D721Med (cell line): ENCODE data around the gene GRK5.

Source experiments
- DNase-seq: peaks from one replicate; pipeline ENCODE4 v3.0.0; 2011; ENCODE audit warnings: low spot score; ENCODE audit not compliant: insufficient read length
- FAIRE-seq: peaks from 2 replicates; lab custom pipeline; 2011; peaks lifted over from hg19 to GRCh38; lab: Jason Lieb, UNC
- TF ChIP-seq, protein P1 (sequence below): IDR thresholded peaks from 2 replicates; pipeline ENCODE4 v1.5.1; 2012; ENCODE audit warnings: mild to moderate bottlenecking, control low read depth; ENCODE audit not compliant: insufficient read depth; ENCODE audit errors: missing control alignments

GRK5 gene

DNA sequence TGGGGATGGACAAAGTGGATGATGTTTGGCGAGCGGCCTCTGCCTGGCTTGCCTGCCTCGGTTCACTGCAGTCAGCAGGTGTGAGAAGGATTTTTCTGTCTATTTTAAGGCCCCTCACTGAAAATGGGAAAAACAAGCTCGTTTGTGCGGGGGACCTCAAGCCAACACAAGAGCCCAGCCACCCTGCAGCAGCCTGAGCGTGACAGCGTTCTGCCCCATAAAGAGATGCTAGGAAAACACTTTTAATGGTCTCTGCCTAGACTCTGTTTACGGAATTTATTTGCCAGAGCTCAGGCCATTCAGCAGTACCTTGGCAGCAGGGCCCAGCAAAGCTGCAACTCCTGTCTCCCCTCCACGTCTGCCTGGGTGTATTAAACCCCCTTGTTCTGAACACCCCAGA lies 131.7 kb downstream of the GRK5 start:
- DNase-seq (no peak), FAIRE-seq (no peak)

DNA sequence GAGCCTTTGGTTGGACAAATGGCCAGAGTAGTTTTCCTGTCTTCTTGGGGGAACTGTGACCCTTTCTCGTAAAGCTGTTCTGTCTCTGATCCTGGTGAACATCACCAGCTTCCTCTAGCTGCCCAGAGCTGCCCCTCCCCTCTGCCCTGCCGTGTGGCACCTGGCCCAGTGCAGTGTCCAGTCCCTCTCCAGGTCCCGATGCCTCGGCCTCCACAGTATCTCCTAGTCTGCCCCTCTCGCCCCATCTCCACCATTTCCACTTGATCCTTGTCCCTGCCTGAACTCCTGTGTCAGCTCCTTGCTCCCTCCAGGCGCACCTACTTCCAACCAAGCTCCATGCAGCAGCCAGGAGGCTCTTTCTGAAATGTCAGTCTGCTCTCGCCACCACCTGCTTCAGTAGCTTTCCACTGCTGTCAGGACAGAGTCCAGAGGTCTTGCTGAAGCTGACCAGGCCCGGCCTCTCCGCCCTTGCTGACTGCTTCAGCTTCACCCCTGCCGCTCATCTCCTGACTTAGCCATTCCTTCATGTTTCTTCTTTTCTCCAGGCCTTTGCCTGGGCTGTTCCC lies 133.6 kb downstream of the GRK5 start:
- TF ChIP-seq, protein P1, sequence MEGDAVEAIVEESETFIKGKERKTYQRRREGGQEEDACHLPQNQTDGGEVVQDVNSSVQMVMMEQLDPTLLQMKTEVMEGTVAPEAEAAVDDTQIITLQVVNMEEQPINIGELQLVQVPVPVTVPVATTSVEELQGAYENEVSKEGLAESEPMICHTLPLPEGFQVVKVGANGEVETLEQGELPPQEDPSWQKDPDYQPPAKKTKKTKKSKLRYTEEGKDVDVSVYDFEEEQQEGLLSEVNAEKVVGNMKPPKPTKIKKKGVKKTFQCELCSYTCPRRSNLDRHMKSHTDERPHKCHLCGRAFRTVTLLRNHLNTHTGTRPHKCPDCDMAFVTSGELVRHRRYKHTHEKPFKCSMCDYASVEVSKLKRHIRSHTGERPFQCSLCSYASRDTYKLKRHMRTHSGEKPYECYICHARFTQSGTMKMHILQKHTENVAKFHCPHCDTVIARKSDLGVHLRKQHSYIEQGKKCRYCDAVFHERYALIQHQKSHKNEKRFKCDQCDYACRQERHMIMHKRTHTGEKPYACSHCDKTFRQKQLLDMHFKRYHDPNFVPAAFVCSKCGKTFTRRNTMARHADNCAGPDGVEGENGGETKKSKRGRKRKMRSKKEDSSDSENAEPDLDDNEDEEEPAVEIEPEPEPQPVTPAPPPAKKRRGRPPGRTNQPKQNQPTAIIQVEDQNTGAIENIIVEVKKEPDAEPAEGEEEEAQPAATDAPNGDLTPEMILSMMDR, result no peak
- FAIRE-seq (no peak), DNase-seq (no peak)

More for the DNA sequence above, 131.7 kb downstream of the GRK5 start:
- TF ChIP-seq, protein P1, result no peak

DNA sequence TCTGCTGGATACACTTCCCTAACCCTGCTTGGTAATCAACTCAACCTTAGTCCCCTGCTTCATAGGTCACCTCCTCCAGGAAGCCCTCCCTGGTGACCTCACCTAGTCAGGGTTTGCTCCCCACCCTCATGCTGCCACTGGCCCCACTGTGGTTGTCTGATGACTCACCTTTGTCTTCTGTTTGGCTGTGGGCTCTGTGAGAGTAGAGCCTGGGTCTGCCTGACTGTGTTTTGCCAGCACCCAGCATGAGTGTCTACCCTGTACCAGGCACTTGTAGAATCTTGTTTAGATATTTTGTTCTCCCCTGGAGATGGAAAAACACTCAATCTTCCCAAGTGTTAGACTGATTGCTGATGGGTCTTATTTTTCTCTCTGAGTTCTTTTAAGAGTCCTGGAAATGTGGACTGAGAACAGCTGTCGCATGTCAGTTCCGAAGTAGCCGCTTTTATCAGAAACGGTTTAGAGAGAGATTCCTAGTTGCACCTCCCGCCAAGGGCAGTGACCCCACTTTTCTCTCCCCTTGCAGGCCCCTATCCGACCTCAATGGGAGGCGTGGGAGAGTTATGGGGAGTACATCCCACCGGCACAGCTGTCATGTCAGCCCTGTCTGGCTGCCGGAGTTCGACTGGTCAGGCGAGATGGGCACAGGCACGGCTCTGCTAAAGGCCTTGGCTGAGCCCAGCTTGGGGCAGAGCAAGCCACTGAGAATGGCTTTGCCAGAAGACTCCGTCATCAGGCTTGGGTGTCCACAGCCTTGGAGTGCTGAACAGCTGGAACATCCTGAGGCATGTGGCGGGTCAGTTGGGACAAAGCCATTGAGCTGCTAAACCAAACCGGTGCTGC lies 134.3 kb downstream of the GRK5 start:
- TF ChIP-seq, protein P1, result no peak
- no peak for DNase-seq

DNA sequence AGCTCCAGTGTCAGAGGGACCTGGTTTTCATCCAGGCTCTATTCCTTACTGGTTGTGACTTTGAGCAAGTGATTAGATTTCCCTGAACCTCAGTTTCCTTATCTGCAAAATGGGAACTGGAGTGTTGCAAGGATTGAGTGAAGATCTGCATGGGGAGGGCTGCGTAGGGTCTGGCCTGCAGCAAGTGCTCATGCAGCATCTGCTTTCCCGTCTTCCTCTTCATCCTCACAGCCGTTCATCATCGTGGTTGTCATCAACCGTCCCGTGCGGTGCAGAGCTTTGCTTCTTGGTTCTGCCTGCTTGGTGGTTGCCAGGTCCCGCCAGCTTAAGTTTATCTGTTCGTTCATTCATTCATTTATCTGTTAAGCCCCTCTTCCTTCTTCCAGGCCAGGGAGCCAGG lies 135.0 kb downstream of the GRK5 start:
- TF ChIP-seq, protein P1, result no peak
- DNase-seq (no peak), FAIRE-seq (no peak)

More for the DNA sequence above, 134.3 kb downstream of the GRK5 start:
- no peak for FAIRE-seq

DNA sequence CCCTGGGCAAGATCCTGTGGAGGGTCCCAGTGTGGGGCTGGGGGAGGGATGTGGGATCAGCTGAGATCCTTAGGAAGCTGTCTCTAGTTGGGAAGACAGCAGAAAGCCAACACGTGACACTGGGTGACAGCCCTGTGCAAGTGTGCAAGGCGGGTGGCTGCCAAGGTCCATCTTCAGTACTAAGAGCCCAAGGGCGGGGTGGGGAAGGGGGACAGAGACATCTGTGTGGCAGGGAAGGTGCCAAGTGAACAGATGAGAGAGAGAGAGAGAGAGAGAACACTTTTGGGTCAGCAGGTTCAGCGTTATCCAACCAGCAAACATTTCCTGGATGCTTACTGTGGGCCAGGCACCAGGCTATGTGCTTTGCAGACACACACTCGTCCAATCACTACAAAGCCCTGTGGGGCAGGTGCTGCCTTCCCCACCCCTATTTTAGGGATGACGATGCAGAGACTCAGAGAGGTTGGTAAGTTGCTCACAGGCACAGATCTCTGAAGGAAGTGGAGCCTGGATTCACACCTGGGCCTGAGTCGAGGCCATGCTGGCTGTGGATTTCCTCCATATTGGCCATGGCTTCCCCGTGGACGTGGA lies 135.7 kb downstream of the GRK5 start:
- TF ChIP-seq, protein P1, result no peak
- DNase-seq (no peak), FAIRE-seq (no peak)

DNA sequence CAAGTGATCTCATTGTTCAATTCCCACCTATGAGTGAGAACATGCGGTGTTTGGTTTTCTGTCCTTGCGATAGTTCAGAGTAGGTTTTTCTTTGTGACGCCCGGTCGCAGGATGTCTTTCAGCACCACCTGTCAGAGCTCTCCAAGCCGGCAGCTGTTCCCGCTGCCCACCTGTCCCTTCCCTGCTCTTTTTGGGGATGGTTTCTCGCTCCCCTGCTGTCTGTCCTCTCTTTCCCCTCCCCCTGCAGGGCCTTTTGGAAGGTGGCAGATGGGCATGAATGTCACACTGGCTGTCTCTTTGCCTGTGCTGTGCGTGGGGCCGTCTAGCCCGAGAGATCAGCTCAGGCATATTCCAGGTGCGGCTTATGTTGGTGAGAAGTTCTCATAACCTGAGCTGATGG lies 137.0 kb downstream of the GRK5 start:
- TF ChIP-seq, protein P1, result no peak
- DNase-seq (no peak), FAIRE-seq (no peak)
